ENCODE data around the gene PCDHGB4.
"Not testable (repeated sequence)": the region's sequence is repeated elsewhere in the genome, so short reads cannot be mapped to it uniquely, and the experiment has no call there.

PCDHGB4 gene

GRCh38 chr5:141369994-141370848 lies 17.3 kb upstream of the PCDHGB4 start, which contains the start of gene PCDHGB3:
PCDHGB3 (plus strand) TSS chr5:141370242; CDS start chr5:141370395, 153 bp downstream.
- no peak for DNase-seq

GRCh38 chr5:141371572-141372475 lies 15.7 kb upstream of the PCDHGB4 start:
- DNase-seq: no peak

- DNase-seq: no peak
These were observed 13.7 kb upstream of the PCDHGB4 start, which contains the start of gene PCDHGA6 for GRCh38 chr5:141373673-141374317. PCDHGA6 (plus strand) TSS chr5:141373891; CDS start chr5:141374084, 193 bp downstream.

GRCh38 chr5:141374627-141375026 lies 12.9 kb upstream of the PCDHGB4 start:
- no peak for DNase-seq

- not testable (repeated sequence) for DNase-seq
These were observed 11.9 kb upstream of the PCDHGB4 start for GRCh38 chr5:141375444-141376155.

GRCh38 chr5:141382469-141383294 lies 4.8 kb upstream of the PCDHGB4 start, which contains the start of gene PCDHGA7:
PCDHGA7 (plus strand) TSS chr5:141382742; CDS start chr5:141382900, 158 bp downstream.
- no peak for DNase-seq

- no peak for DNase-seq
These were observed 4.2 kb upstream of the PCDHGB4 start for GRCh38 chr5:141383345-141383744.

GRCh38 chr5:141384471-141385267 lies 2.8 kb upstream of the PCDHGB4 start:
- DNase-seq: no peak

- DNase-seq: no peak
These were observed 1.2 kb downstream of the PCDHGB4 start for GRCh38 chr5:141388661-141389060.

- no peak for DNase-seq
These were observed 1.9 kb downstream of the PCDHGB4 start for GRCh38 chr5:141389153-141390042.

- DNase-seq: no peak
These were observed 5.1 kb downstream of the PCDHGB4 start, which contains the start of gene PCDHGA8 for GRCh38 chr5:141392429-141393198. PCDHGA8 (plus strand) TSS chr5:141392633; CDS start chr5:141392814, 181 bp downstream.

- no peak for DNase-seq
These were observed 5.8 kb downstream of the PCDHGB4 start for GRCh38 chr5:141393267-141393666.

GRCh38 chr5:141394401-141395187 lies 7.1 kb downstream of the PCDHGB4 start:
- not testable (repeated sequence) for DNase-seq

- not testable (repeated sequence) for DNase-seq
These were observed 10.5 kb downstream of the PCDHGB4 start, which contains the start of gene PCDHGB5 for GRCh38 chr5:141397756-141398551. PCDHGB5 (plus strand) TSS chr5:141397947; CDS start chr5:141398128, 181 bp downstream.

GRCh38 chr5:141398608-141399007 lies 11.1 kb downstream of the PCDHGB4 start:
- DNase-seq: no peak

GRCh38 chr5:141399555-141400258 lies 12.2 kb downstream of the PCDHGB4 start:
- DNase-seq: no peak

All from NCI-H345 (cell line).